ENCODE results near the gene POU2AF2.

DNA sequence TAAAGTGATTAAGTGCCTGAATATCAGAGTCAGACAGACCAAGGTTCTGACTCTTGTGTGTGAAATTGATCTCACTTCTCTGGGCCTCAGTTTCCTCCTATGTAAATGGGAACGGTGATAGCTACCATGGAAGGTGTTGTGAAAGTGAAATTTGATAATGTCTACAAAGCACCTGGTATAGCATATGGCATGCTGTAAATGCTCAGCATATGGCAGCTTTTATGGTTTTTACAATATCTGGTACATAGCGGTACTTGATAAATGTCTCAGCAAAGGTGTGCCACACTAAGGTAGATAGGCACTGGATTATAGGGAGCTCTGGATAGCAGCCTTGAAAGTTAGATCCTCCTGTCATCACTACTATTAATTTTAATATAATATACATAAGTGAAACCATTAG is 19.9 kb downstream of the POU2AF2 start:
- no peak for TF ChIP-seq POLR2AphosphoS5 (IDR thresholded peaks at IDR 0.05; ENCODE audit: low read depth, low read length)
- TF ChIP-seq TEAD4 (IDR thresholded peaks at IDR 0.05; ENCODE audit: low read depth, low read length) = no peak
- no peak for TF ChIP-seq POLR2A (IDR thresholded peaks at IDR 0.05; ENCODE audit: control extremely low read depth in 1 of 2, low read depth in 2 of 2, low read length in 2 of 2)
- TF ChIP-seq SIN3A (conservative IDR thresholded peaks at IDR 0.05 in 1 of 2, IDR thresholded peaks at IDR 0.05 in 1 of 2; ENCODE audit: low read depth in 1 of 2, low read length in 2 of 2) = no peak
- TF ChIP-seq CTCF (IDR thresholded peaks at IDR 0.05; ENCODE audit: control extremely low read depth in 1 of 3, insufficient read depth in 1 of 3, low read depth in 1 of 3, low read length in 3 of 3) = no peak
- no peak for TF ChIP-seq TBP (IDR thresholded peaks at IDR 0.05; ENCODE audit: low read depth, low read length)
- no peak for TF ChIP-seq JUN (IDR thresholded peaks at IDR 0.05; ENCODE audit: low read depth, low read length)
- TF ChIP-seq YY1 (IDR thresholded peaks at IDR 0.05; ENCODE audit: low read depth, low read length) = no peak
- no peak for TF ChIP-seq CHD1 (IDR thresholded peaks at IDR 0.05; ENCODE audit: low read depth, low read length)
- TF ChIP-seq TAF7 (optimal IDR thresholded peaks at IDR 0.05; ENCODE audit: borderline replicate concordance, low read depth, low read length) = no peak
- no peak for TF ChIP-seq CHD7 (IDR thresholded peaks at IDR 0.05; ENCODE audit: insufficient replicate concordance, low read length)
- TF ChIP-seq KDM1A (IDR thresholded peaks at IDR 0.05; ENCODE audit: borderline replicate concordance, low read length) = no peak
- TF ChIP-seq HDAC6 (IDR thresholded peaks at IDR 0.05; ENCODE audit: low read depth, low read length) = no peak
- TF ChIP-seq RAD21 (IDR thresholded peaks at IDR 0.05 in 1 of 2, conservative IDR thresholded peaks at IDR 0.05 in 1 of 2; ENCODE audit: low read depth in 2 of 2, low read length in 2 of 2) = no peak

All from H1 (cell line).